SKM-1 (cell line): ENCODE measurements around the gene ORAI2.
"Not testable (repeated sequence)": the region's sequence is repeated elsewhere in the genome, so short reads cannot be mapped to it uniquely, and the experiment has no call there.

ENCODE experiments used
- DNase-seq: peaks from one replicate; lab custom pipeline; 2025; ENCODE audit not compliant: unreplicated experiment; lab: John Stamatoyannopoulos, UW

Gene ORAI2

GRCh38 chr7:102468478-102469350, 35.3 kb downstream of the ORAI2 start:
- DNase-seq: no peak

GRCh38 chr7:102469351-102469971, 36.1 kb downstream of the ORAI2 start:
- no peak for DNase-seq

GRCh38 chr7:102469972-102470825, 36.8 kb downstream of the ORAI2 start:
- DNase-seq: no peak

- DNase-seq: no peak
Observed at GRCh38 chr7:102471791-102472125, 38.4 kb downstream of the ORAI2 start.

- DNase-seq: no peak
Observed at GRCh38 chr7:102472126-102473041, 39.0 kb downstream of the ORAI2 start.

- DNase-seq: no peak
Observed at GRCh38 chr7:102473271-102473991, 40.1 kb downstream of the ORAI2 start.

GRCh38 chr7:102474116-102474515, 40.7 kb downstream of the ORAI2 start:
- not testable (repeated sequence) for DNase-seq

- not testable (repeated sequence) for DNase-seq
Observed at GRCh38 chr7:102474736-102475435, 41.5 kb downstream of the ORAI2 start.

- not testable (repeated sequence) for DNase-seq
Observed at GRCh38 chr7:102478314-102479208, 45.2 kb downstream of the ORAI2 start, which contains the start of gene POLR2J. POLR2J (minus strand) TSS chr7:102478922; CDS start chr7:102478860, 62 bp downstream.

GRCh38 chr7:102479209-102479584, 45.8 kb downstream of the ORAI2 start:
- DNase-seq: not testable (repeated sequence)

GRCh38 chr7:102479982-102480637, 46.7 kb downstream of the ORAI2 start:
- DNase-seq: not testable (repeated sequence)

GRCh38 chr7:102481962-102482361, 48.6 kb downstream of the ORAI2 start:
- not testable (repeated sequence) for DNase-seq

- DNase-seq: not testable (repeated sequence)
Observed at GRCh38 chr7:102484317-102484716, 50.9 kb downstream of the ORAI2 start.

- not testable (repeated sequence) for DNase-seq
Observed at GRCh38 chr7:102490529-102491075, 57.2 kb downstream of the ORAI2 start.

- DNase-seq: not testable (repeated sequence)
Observed at GRCh38 chr7:102493220-102493935, 60.0 kb downstream of the ORAI2 start.

- not testable (repeated sequence) for DNase-seq
Observed at GRCh38 chr7:102494026-102494425, 60.7 kb downstream of the ORAI2 start.
